GM12864 (cell line): ENCODE data around the gene KCNIP2.
A peak's percentile ranks its signal among the peaks of the same experiment; 100 is the strongest.

Experiments
- DNase-seq: peaks from one replicate; pipeline ENCODE4 v3.0.0-alpha.2; 2011; ENCODE audit warnings: low read depth
- H3K4me3 ChIP-seq: 2 replicates; pipeline ENCODE4 v1.5.1; 2011; ENCODE audit warnings: mild to moderate bottlenecking, low read depth, low read length, control low read depth
- TF ChIP-seq, protein P1 (sequence below): IDR thresholded peaks from 2 replicates; pipeline ENCODE4 v1.5.1; 2011; ENCODE audit warnings: low read depth, mild to moderate bottlenecking, moderate library complexity, low read length, control low read depth, inconsistent platforms; ENCODE audit errors: missing control alignments

The KCNIP2 gene

GRCh38 chr10:101818119-101818871 is 25.3 kb downstream of the KCNIP2 start, which contains the start of gene OGA:
Gene OGA, minus strand, starts transcription at chr10:101818444. Its CDS starts 422 bp downstream, at chr10:101818022.
- peak; percentile 100 for DNase-seq
- TF ChIP-seq, protein P1, sequence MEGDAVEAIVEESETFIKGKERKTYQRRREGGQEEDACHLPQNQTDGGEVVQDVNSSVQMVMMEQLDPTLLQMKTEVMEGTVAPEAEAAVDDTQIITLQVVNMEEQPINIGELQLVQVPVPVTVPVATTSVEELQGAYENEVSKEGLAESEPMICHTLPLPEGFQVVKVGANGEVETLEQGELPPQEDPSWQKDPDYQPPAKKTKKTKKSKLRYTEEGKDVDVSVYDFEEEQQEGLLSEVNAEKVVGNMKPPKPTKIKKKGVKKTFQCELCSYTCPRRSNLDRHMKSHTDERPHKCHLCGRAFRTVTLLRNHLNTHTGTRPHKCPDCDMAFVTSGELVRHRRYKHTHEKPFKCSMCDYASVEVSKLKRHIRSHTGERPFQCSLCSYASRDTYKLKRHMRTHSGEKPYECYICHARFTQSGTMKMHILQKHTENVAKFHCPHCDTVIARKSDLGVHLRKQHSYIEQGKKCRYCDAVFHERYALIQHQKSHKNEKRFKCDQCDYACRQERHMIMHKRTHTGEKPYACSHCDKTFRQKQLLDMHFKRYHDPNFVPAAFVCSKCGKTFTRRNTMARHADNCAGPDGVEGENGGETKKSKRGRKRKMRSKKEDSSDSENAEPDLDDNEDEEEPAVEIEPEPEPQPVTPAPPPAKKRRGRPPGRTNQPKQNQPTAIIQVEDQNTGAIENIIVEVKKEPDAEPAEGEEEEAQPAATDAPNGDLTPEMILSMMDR, result no peak
- peak within 1 kb of the TSS; percentile 98 for H3K4me3 ChIP-seq

DNA sequence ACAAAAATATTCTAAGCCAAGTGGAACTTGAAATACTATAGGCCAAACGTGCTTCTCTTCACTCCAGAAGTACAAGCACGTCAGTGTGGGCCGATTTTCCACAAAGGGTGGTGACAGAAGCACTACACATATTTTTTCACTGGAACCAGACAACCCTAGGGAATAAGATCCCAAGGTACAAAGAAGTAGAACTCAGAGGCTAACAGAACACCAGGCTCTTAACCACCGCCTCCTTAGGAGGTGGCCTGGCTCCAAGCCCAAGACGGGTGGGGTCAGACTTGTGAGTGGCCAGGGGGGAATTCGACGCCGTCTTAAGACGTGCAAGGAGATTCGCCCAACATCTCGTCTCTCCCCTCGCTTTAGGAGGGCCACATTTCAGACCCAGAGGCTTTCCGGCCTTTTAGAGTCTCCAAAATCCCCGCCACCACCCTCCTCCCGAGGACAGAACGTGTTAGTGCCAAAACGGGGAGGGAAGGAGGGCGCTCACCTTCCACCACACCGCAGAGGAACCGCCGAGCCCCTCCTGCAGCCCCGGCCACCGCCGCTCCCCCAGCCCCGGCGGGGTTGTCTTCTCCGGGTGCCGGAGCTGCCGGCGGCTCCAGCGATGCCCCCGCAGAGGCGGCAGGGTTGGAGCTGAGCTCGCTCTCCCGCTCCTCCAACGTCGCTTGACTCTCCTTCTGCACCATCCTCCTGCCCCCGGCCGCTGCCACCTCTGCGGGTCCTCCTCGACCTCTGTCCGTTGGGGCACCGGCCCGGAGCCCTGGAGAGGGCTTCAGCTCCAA is 26.1 kb downstream of the KCNIP2 start:
- TF ChIP-seq, protein P1, result no peak
- peak; percentile 39 for DNase-seq
- H3K4me3 ChIP-seq, result peak overlapping the region; percentile 98

DNA sequence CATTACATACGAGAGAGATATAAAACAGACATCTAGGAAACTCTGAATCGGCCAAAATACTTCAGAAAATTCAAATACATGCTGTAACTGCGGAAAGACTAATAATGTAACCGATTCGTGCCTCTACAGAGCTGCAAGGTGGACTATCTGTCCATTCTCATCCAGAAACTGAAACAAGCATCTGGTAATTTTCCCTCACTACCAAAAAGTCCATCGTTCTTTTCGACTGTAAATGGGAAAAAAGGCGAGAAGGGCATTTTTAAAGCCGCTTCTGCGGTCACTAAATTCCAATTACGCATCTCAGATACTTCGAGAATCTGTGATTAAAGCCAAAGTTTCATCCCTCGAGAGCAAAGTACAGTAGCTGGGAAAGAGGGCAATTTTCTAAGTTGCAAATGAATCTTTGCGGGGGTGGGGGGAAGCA is 26.7 kb downstream of the KCNIP2 start:
- H3K4me3 ChIP-seq, result peak overlapping the region; percentile 98
- DNase-seq, result no peak
- TF ChIP-seq, protein P1, result no peak

DNA sequence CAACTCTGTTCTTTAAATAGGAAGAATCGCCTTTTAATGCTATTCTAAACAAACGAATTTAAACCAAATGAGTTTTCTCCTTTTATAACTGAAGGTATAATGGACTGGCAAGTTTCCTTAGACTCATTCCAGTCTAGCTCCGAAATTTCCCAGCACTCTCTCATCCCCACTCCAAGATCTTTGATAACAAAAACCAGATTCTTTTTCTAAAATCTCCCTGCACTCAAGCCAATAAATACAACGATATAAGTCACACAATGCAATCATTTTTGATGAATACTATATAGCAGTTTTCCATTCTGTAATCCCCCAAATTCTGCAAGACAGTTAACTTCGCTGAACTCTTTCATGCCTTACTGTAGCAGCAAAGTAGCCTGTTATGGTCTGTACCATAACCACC is 27.2 kb downstream of the KCNIP2 start:
- H3K4me3 ChIP-seq, result peak overlapping the region; percentile 98
- TF ChIP-seq, protein P1, result no peak
- DNase-seq, result no peak

DNA sequence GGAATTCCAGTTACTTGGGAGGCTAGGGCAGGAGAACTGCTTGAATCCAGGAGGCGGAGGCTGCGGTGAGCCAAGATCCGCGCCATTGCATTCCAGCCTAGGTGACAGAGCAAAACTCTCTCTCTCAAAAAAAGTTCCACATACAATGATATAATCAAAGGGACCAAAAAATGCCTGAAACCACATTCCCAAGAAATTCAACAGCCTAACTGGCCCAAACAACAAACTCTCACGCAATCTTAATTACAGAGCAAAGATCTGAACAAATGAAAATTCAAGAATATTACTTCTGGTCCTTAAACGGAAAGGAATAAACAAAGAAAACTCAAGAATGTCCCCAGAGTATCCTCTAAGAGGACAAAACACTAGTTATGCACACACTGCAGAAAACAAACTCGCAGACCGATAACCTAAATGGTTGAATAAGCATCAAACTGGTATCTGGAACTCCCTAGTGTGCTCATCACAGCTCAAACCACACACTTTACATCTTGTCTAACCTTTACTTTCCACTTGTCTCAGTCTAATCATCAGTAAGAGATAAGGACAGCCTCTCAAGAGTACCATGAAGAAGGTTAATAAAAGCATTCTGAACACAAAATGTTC is 29.0 kb downstream of the KCNIP2 start:
- peak; percentile 30 for DNase-seq
- peak overlapping the region; percentile 98 for H3K4me3 ChIP-seq
- TF ChIP-seq, protein P1, result no peak

GRCh38 chr10:101812606-101813005 is 31.0 kb downstream of the KCNIP2 start:
- no peak for DNase-seq
- TF ChIP-seq, protein P1, result no peak
- H3K4me3 ChIP-seq, result no peak overlapping the region
